Neural progenitor cell (in vitro differentiated cells): ENCODE data around the gene FAT1. TPM values are rescaled to one million over a fixed set of nuclear protein-coding genes. Genes with fewer than 3 reads are reported as not detected.

Source experiments
- DNase-seq: peaks from one replicate; pipeline ENCODE4 v3.0.0-alpha.2; 2016; ENCODE audit warnings: low spot score
- H2AFZ ChIP-seq: fragments of 200-600 bp; sonication (generic); replicated peaks from 2 replicates; pipeline ENCODE4 v1.6.1; 2016; ENCODE audit warnings: antibody characterized with exemption
- H3F3A ChIP-seq: fragments of 200-600 bp; sonication (generic); 2 replicates; pipeline ENCODE4 v1.6.1; 2016; ENCODE audit warnings: antibody characterized with exemption, low read depth
- H3K27ac ChIP-seq: fragments of 200-600 bp; sonication (generic); 2 replicates; pipeline ENCODE4 v1.5.1; 2016; ENCODE audit warnings: mild to moderate bottlenecking
- H3K27me3 ChIP-seq: fragments of 200-600 bp; sonication (generic); 2 replicates; pipeline ENCODE4 v1.6.1; 2016; ENCODE audit warnings: mild to moderate bottlenecking, moderate library complexity
- H3K36me3 ChIP-seq: fragments of 200-600 bp; sonication (generic); 2 replicates; pipeline ENCODE4 v1.5.1; 2016
- H3K4me1 ChIP-seq: fragments of 200-600 bp; sonication (generic); 2 replicates; pipeline ENCODE4 v1.6.1; 2016; ENCODE audit warnings: mixed run types
- H3K4me2 ChIP-seq: fragments of 200-600 bp; sonication (generic); 2 replicates; pipeline ENCODE4 v1.6.1; 2016
- H3K4me3 ChIP-seq: fragments of 200-600 bp; sonication (generic); 2 replicates; pipeline ENCODE4 v1.5.1; 2016
- H3K79me2 ChIP-seq: fragments of 200-600 bp; sonication (generic); 2 replicates; pipeline ENCODE4 v1.6.1; 2016; ENCODE audit warnings: low read depth
- H3K9ac ChIP-seq: fragments of 200-600 bp; sonication (generic); 2 replicates; pipeline ENCODE4 v1.6.1; 2016
- H3K9me3 ChIP-seq: fragments of 200-600 bp; sonication (generic); 2 replicates; pipeline ENCODE4 v1.5.1; 2016; ENCODE audit warnings: low read depth
- H4K20me1 ChIP-seq: fragments of 200-600 bp; sonication (generic); 2 replicates; pipeline ENCODE4 v1.6.1; 2016; ENCODE audit warnings: low read depth
- H3K27ac Mint-ChIP-seq: 3 replicates; pipeline ENCODE4 v1.8.0; 2021; ENCODE audit warnings: mixed read lengths
- H3K27me3 Mint-ChIP-seq: 2 replicates; pipeline ENCODE4 v1.8.0; 2022; ENCODE audit warnings: low read depth, mild to moderate bottlenecking, inconsistent platforms, moderate library complexity, mixed read lengths; ENCODE audit not compliant: insufficient read depth
- H3K36me3 Mint-ChIP-seq: 3 replicates; pipeline ENCODE4 v1.8.0; 2021; ENCODE audit warnings: mixed read lengths
- H3K4me1 Mint-ChIP-seq: 3 replicates; pipeline ENCODE4 v1.8.0; 2021; ENCODE audit warnings: mixed read lengths
- H3K4me3 Mint-ChIP-seq: 3 replicates; pipeline ENCODE4 v1.8.0; 2021; ENCODE audit warnings: mild to moderate bottlenecking, moderate library complexity, mixed read lengths
- H3K9me3 Mint-ChIP-seq: 3 replicates; pipeline ENCODE4 v1.8.0; 2020; ENCODE audit warnings: mixed read lengths
- CTCF ChIP-seq: fragments of 200-600 bp; sonication (generic); IDR thresholded peaks from 2 replicates; pipeline ENCODE4 v1.5.1; 2017; ENCODE audit warnings: antibody characterized with exemption, mild to moderate bottlenecking
- EZH2 ChIP-seq: fragments of 200-600 bp; sonication (generic); IDR thresholded peaks from 2 replicates; pipeline ENCODE4 v1.6.1; 2017; ENCODE audit warnings: antibody characterized with exemption, mild to moderate bottlenecking, moderate library complexity
- EZH2phosphoT487 ChIP-seq: fragments of 200-600 bp; sonication (generic); IDR thresholded peaks from 2 replicates; pipeline ENCODE4 v1.6.1; 2017; ENCODE audit warnings: antibody characterized with exemption
- total RNA-seq: library from RNA; depleted of rRNA; stranded (reverse); fragments of >200 nt; gene quantifications from 2 replicates; pipeline ENCODE4 v1.2.3, GENCODE V29; 2015; ENCODE audit warnings: low replicate concordance

FAT1 gene
- total RNA-seq, 1 donor from 2014 or later, result 517 TPM

GRCh38 chr4:186738421-186738820 is 14.8 kb upstream of the FAT1 start:
- Histone ChIP-seq H4K20me1 (no peaks in the 10 kb centered on the region), H3K79me2 (no peaks in the 10 kb centered on the region), H3K27me3 (no peaks in the 10 kb centered on the region), H3K9ac (no peak overlapping the region), H3K4me1 (peaks cover 6% of the 10 kb centered on the region), H3K9me3 (no peaks in the 10 kb centered on the region), H3K4me3 (no peak overlapping the region), H3F3A (no peaks in the 10 kb centered on the region), H2AFZ (no peak overlapping the region), H3K4me2 (no peak overlapping the region), H3K27ac (no peak overlapping the region), H3K36me3 (no peaks in the 10 kb centered on the region)
- Mint-ChIP-seq H3K9me3 (no peaks in the 10 kb centered on the region), H3K4me3 (no peak overlapping the region), H3K4me1 (peaks cover 9% of the 10 kb centered on the region), H3K36me3 (no peaks in the 10 kb centered on the region), H3K27ac (no peak overlapping the region), H3K27me3 (peaks cover 4% of the 10 kb centered on the region)
- no peak for DNase-seq
- TF ChIP-seq EZH2, result no peak
- TF ChIP-seq EZH2phosphoT487, result no peak
- no peak for TF ChIP-seq CTCF

GRCh38 chr4:186737427-186737826 is 13.8 kb upstream of the FAT1 start:
- Histone ChIP-seq H3K4me3 (no peak overlapping the region), H3K4me1 (peaks cover 6% of the 10 kb centered on the region), H2AFZ (no peak overlapping the region), H3K27ac (no peak overlapping the region), H3K36me3 (no peaks in the 10 kb centered on the region), H4K20me1 (no peaks in the 10 kb centered on the region), H3K79me2 (no peaks in the 10 kb centered on the region), H3K9me3 (no peaks in the 10 kb centered on the region), H3K27me3 (no peaks in the 10 kb centered on the region), H3F3A (no peaks in the 10 kb centered on the region), H3K9ac (no peak overlapping the region), H3K4me2 (no peak overlapping the region)
- TF ChIP-seq EZH2phosphoT487 (no peak), CTCF (no peak), EZH2 (no peak)
- Mint-ChIP-seq H3K9me3 (no peaks in the 10 kb centered on the region), H3K36me3 (no peaks in the 10 kb centered on the region), H3K4me3 (no peak overlapping the region), H3K27ac (no peak overlapping the region), H3K27me3 (peaks cover 4% of the 10 kb centered on the region), H3K4me1 (peaks cover 10% of the 10 kb centered on the region)
- no peak for DNase-seq

GRCh38 chr4:186736466-186736865 is 12.8 kb upstream of the FAT1 start:
- Mint-ChIP-seq H3K4me1 (peaks cover 10% of the 10 kb centered on the region), H3K9me3 (no peaks in the 10 kb centered on the region), H3K36me3 (no peaks in the 10 kb centered on the region), H3K4me3 (no peak overlapping the region), H3K27ac (no peak overlapping the region), H3K27me3 (peaks cover 3% of the 10 kb centered on the region)
- no peak overlapping the region for H3K4me2 ChIP-seq
- H3K36me3 ChIP-seq, result no peaks in the 10 kb centered on the region
- no peaks in the 10 kb centered on the region for H3K9me3 ChIP-seq
- TF ChIP-seq CTCF, result no peak
- no peak for TF ChIP-seq EZH2
- no peak for TF ChIP-seq EZH2phosphoT487
- H3K4me1 ChIP-seq, result peaks cover 6% of the 10 kb centered on the region
- no peak for DNase-seq
- H3K79me2 ChIP-seq, result no peaks in the 10 kb centered on the region
- no peaks in the 10 kb centered on the region for H3K27me3 ChIP-seq
- H3K4me3 ChIP-seq, result no peak overlapping the region
- H3K9ac ChIP-seq, result no peak overlapping the region
- H3K27ac ChIP-seq, result no peak overlapping the region
- H4K20me1 ChIP-seq, result no peaks in the 10 kb centered on the region
- H3F3A ChIP-seq, result no peaks in the 10 kb centered on the region
- H2AFZ ChIP-seq, result no peak overlapping the region

- H3K27ac ChIP-seq, result no peak overlapping the region
- Mint-ChIP-seq H3K4me1 (peaks cover 10% of the 10 kb centered on the region), H3K9me3 (no peaks in the 10 kb centered on the region), H3K27me3 (no peaks in the 10 kb centered on the region), H3K27ac (no peak overlapping the region), H3K4me3 (no peak overlapping the region), H3K36me3 (no peaks in the 10 kb centered on the region)
- no peak overlapping the region for H3K9ac ChIP-seq
- no peak overlapping the region for H3K4me2 ChIP-seq
- H4K20me1 ChIP-seq, result no peaks in the 10 kb centered on the region
- H3F3A ChIP-seq, result no peaks in the 10 kb centered on the region
- TF ChIP-seq EZH2, result no peak
- no peaks in the 10 kb centered on the region for H3K36me3 ChIP-seq
- DNase-seq, result peak; percentile 12
- H3K4me3 ChIP-seq, result no peak overlapping the region
- no peaks in the 10 kb centered on the region for H3K9me3 ChIP-seq
- H2AFZ ChIP-seq, result no peak overlapping the region
- H3K4me1 ChIP-seq, result peaks cover 6% of the 10 kb centered on the region
- H3K27me3 ChIP-seq, result no peaks in the 10 kb centered on the region
- no peaks in the 10 kb centered on the region for H3K79me2 ChIP-seq
These were observed 10.6 kb upstream of the FAT1 start for GRCh38 chr4:186734251-186734650.
